ENCODE data around the gene TC2N.

DNA sequence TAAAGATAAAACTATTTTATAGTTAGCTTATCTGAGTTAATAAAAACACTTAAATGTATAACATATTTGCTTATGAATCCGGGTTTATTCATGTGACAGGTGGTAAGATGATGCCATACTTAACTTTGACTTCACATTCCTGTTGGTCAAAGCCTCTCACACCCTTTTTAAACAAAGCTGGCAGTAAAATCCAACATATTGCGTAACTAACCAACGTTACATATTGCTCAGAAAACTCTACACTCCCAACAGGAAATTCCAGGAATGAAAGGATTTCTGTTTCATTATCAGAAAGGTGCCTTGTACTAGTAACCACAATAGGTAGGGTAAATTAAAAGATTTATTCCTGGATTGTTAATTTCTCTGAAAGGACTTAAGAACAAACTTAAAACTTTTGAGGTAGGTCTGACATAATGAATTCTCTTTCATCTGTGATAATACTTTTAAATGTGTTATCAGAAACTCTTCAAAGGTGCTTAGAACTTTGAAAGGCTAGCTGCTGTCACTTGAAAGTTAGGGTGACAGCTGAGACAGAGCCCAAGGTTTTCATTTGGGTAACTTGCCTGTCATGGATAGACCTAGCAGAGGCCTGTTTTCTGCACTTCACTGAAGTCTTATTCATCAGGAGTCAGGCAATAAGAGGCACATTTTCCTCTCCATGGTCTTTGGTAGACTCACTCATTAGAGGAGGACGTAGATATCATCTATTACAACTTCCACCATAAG is 111.6 kb downstream of the TC2N start:
- TF ChIP-seq CTCF (IDR thresholded peaks at IDR 0.05; ENCODE audit: low read depth, low read length, missing input control) = no peak
- no peak for TF ChIP-seq TAF1 (conservative IDR thresholded peaks at IDR 0.05)
- TF ChIP-seq ZBTB33 (IDR thresholded peaks at IDR 0.05) = peak; percentile 30
- peak; percentile 44 for TF ChIP-seq YY1 (IDR thresholded peaks at IDR 0.05)
- peak in 1 of 2 donors; percentile 36 for TF ChIP-seq JUND (IDR thresholded peaks at IDR 0.05)
- TF ChIP-seq, protein P1, sequence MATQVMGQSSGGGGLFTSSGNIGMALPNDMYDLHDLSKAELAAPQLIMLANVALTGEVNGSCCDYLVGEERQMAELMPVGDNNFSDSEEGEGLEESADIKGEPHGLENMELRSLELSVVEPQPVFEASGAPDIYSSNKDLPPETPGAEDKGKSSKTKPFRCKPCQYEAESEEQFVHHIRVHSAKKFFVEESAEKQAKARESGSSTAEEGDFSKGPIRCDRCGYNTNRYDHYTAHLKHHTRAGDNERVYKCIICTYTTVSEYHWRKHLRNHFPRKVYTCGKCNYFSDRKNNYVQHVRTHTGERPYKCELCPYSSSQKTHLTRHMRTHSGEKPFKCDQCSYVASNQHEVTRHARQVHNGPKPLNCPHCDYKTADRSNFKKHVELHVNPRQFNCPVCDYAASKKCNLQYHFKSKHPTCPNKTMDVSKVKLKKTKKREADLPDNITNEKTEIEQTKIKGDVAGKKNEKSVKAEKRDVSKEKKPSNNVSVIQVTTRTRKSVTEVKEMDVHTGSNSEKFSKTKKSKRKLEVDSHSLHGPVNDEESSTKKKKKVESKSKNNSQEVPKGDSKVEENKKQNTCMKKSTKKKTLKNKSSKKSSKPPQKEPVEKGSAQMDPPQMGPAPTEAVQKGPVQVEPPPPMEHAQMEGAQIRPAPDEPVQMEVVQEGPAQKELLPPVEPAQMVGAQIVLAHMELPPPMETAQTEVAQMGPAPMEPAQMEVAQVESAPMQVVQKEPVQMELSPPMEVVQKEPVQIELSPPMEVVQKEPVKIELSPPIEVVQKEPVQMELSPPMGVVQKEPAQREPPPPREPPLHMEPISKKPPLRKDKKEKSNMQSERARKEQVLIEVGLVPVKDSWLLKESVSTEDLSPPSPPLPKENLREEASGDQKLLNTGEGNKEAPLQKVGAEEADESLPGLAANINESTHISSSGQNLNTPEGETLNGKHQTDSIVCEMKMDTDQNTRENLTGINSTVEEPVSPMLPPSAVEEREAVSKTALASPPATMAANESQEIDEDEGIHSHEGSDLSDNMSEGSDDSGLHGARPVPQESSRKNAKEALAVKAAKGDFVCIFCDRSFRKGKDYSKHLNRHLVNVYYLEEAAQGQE (IDR thresholded peaks at IDR 0.05) = no peak
- TF ChIP-seq HNF4A (conservative IDR thresholded peaks at IDR 0.05) = peak; percentile 40 to 47
- peak; percentile 26 for TF ChIP-seq MAX (IDR thresholded peaks at IDR 0.05)
- peak in 1 of 2 donors; percentile 44 for TF ChIP-seq RXRA (IDR thresholded peaks at IDR 0.05)
- no peak for TF ChIP-seq EGR1 (IDR thresholded peaks at IDR 0.05; ENCODE audit: low read depth in 2 of 2)
- peak in 1 of 2 donors; percentile 13 for TF ChIP-seq RAD21 (IDR thresholded peaks at IDR 0.05)
- TF ChIP-seq ATF3 (IDR thresholded peaks at IDR 0.05) = peak; percentile 70
- no peak for TF ChIP-seq FOXA1 (IDR thresholded peaks at IDR 0.05)
